GM19099 (cell line): ENCODE measurements around the gene DACT3.

ENCODE experiments used
- POLR2A ChIP-seq: IDR thresholded peaks from 3 replicates; pipeline ENCODE4 v1.6.1; 2011; ENCODE audit warnings: low read depth; ENCODE audit not compliant: insufficient read length; ENCODE audit errors: extremely low read depth

The DACT3 gene

GRCh38 chr19:46648961-46649960 is 11.7 kb downstream of the DACT3 start:
- no peak for TF ChIP-seq POLR2A

- TF ChIP-seq POLR2A = no peak
Measured at GRCh38 chr19:46648060-46648960, 12.7 kb downstream of the DACT3 start.

DNA sequence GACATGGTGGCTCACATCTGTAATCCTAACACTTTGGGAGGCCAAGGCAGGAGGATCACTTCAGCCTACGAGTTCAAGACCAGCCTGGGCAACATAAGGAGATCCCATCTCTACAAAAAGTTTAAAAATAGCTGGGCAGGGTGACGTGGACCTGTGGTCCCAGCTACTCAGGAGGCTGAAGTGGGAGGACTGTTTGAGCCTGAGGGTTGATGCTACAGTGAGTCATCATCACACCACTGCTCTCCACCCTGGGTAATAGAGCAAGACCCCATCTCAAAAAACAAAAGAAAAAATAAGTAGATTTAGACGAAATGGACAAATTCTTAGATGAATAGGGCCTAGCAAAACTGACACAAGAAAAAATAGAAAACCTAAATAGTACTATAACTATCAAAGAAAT is 14.6 kb downstream of the DACT3 start:
- no peak for TF ChIP-seq POLR2A

GRCh38 chr19:46644720-46645119 is 16.3 kb downstream of the DACT3 start:
- no peak for TF ChIP-seq POLR2A

- TF ChIP-seq POLR2A = no peak
Measured at GRCh38 chr19:46640656-46641055, 20.3 kb downstream of the DACT3 start.

DNA sequence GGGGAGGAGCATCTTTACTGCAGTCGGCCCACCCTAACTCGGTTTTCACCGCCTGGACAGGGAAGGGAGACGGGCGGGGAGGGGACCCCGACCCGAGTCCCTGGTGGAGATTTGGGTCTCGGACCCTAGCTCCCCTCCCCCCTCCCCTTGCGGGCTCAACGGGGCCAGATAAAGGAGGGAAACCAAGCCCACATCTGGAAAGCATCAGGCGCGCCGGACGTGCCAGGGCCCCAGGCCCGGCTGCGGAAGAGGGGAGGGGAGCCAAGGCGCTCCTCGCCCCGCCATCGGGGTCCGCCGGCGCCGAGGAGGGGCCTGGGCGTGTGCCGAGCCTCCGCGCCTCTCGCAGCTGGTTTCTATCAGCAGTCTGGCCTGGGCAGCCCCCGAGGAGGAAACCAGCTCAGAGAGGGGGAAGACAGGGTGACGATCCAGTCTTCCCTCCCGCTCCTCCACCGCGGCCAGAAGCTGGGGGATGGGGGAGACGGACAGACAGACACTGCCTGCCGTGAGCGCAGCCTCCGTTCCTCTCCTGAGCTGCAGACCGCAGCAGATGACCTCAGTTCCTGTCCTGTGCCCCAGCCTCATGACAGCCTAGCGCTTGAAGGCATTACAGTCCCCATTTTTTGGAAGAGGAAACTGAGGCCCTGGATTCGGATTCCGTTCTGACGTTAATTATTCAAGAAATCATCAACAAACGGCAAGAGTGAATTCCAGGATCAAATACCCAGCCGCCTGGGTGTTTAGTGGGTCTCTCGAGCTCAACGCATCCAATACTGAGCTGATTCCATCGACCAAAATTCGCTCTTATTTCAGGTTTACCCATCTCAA is 21.4 kb downstream of the DACT3 start:
- no peak for TF ChIP-seq POLR2A

DNA sequence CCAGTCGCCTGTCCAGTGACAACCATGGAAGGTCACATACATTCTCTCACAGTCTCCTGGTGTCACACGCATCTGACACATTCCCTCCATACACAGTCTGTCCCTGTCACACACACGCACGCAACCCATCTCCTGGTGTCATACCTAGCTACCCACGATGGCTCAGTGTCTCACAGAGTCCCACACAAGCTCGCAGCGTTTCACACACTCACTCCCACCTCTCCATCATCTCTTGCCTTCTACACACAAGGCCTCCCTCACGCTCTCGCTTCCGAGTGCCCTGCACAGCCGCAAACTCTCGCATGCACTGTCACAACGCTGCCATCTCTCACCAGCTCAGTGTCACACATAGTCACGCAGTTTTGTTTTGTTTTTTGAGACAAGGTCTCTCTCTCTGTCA is 23.8 kb downstream of the DACT3 start:
- no peak for TF ChIP-seq POLR2A

GRCh38 chr19:46635920-46636761 is 24.8 kb downstream of the DACT3 start, which contains the start of gene GNG8:
TSS of gene GNG8 (minus strand) at chr19:46636202. CDS start at chr19:46634682, 1,520 bp downstream.
- no peak for TF ChIP-seq POLR2A

- TF ChIP-seq POLR2A = no peak
Measured at GRCh38 chr19:46634656-46635218, 26.2 kb downstream of the DACT3 start.

GRCh38 chr19:46634045-46634655 is 26.8 kb downstream of the DACT3 start:
- peak; percentile 25 for TF ChIP-seq POLR2A

DNA sequence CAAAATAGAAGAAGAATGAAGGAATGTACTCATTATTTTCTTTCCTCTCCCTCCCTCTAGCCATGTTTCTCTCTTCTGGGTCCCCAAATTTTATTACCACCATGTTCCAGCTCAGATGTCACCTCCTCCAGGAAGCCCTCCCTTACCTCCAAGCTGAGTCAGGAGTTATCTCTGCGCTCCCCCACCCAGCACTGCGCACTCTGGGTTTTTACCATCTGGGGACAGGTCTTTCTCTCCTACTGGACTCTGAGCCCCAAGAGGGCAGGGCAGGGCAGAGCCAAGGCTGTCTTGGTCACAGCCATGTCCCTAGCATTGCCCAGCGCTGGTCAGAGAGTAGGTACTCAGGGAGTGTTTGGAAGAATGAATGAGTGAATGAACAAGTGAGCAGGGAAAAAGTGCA is 27.9 kb downstream of the DACT3 start:
- no peak for TF ChIP-seq POLR2A

DNA sequence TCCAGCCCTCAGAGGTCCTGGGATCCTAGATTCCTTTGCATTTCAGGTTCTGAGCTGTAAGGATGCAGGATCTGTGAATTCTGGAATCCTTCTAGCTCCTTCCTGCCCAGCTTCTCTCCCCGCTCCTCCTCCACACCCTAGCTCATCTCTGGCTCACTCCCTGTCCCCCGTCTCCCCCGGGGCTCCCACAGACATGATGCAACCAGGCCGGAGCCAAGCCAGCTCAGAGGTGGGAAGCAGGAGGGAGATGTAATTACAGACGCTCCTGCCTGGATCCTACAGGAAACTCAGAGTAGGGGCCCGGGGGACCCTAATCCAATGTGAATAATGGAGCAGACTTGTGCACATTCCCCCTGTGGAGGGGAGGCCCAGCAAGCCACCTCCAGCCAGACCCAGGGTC is 29.5 kb downstream of the DACT3 start:
- TF ChIP-seq POLR2A = no peak
